MM.1S (cell line): Measurements from ENCODE around the gene PLA2G4B.

Experiments used
- DNase-seq: peaks from one replicate; pipeline ENCODE4 v3.0.0-alpha.2; 2015
- H2AFZ ChIP-seq: fragments of 300-600 bp; sonication (generic); 2 replicates; pipeline ENCODE4 v1.6.0; 2016; ENCODE audit warnings: antibody characterized with exemption, low read length
- H3F3A ChIP-seq: fragments of 300-600 bp; sonication (generic); 2 replicates; pipeline ENCODE4 v1.6.1; 2016; ENCODE audit warnings: mild to moderate bottlenecking, antibody characterized with exemption, low read length, moderate library complexity, mixed read lengths; ENCODE audit not compliant: insufficient read depth
- H3K27ac ChIP-seq: fragments of 300-600 bp; sonication (generic); 2 replicates; pipeline ENCODE4 v1.5.1; 2016; ENCODE audit warnings: mild to moderate bottlenecking, low read length
- H3K27me3 ChIP-seq: fragments of 300-600 bp; sonication (generic); replicated peaks from 2 replicates; pipeline ENCODE4 v1.6.0; 2016; ENCODE audit warnings: low read length; ENCODE audit not compliant: insufficient read depth
- H3K36me3 ChIP-seq: fragments of 300-600 bp; sonication (generic); replicated peaks from 2 replicates; pipeline ENCODE4 v1.6.1; 2016; ENCODE audit warnings: mild to moderate bottlenecking, low read length, mixed read lengths; ENCODE audit not compliant: insufficient read depth
- H3K4me1 ChIP-seq: fragments of 300-600 bp; sonication (generic); 2 replicates; pipeline ENCODE4 v1.6.1; 2016; ENCODE audit warnings: low read length, mixed read lengths
- H3K4me2 ChIP-seq: fragments of 300-600 bp; sonication (generic); 2 replicates; pipeline ENCODE4 v1.6.0; 2016; ENCODE audit warnings: low read depth, low read length
- H3K4me3 ChIP-seq: fragments of 300-600 bp; sonication (generic); 2 replicates; pipeline ENCODE4 v1.5.1; 2016; ENCODE audit warnings: low read length, mixed read lengths
- H3K79me2 ChIP-seq: fragments of 300-600 bp; sonication (generic); 2 replicates; pipeline ENCODE4 v1.6.1; 2016; ENCODE audit warnings: mixed run types, low read length, mixed read lengths
- H3K9ac ChIP-seq: fragments of 300-600 bp; sonication (generic); 2 replicates; pipeline ENCODE4 v1.6.1; 2016; ENCODE audit warnings: low read length, mixed read lengths
- H3K9me2 ChIP-seq: fragments of 300-600 bp; sonication (generic); replicated peaks from 2 replicates; pipeline ENCODE4 v1.6.1; 2016; ENCODE audit warnings: mild to moderate bottlenecking, low read length, mixed read lengths; ENCODE audit not compliant: insufficient read depth
- H3K9me3 ChIP-seq: fragments of 300-600 bp; sonication (generic); replicated peaks from 2 replicates; pipeline ENCODE4 v1.6.1; 2016; ENCODE audit warnings: mild to moderate bottlenecking, low read length, mixed read lengths; ENCODE audit not compliant: insufficient read depth
- H4K20me1 ChIP-seq: fragments of 300-600 bp; sonication (generic); 2 replicates; pipeline ENCODE4 v1.6.1; 2016; ENCODE audit warnings: mild to moderate bottlenecking, low read length, moderate library complexity, mixed read lengths; ENCODE audit not compliant: insufficient read depth
- CTCF ChIP-seq: fragments of 300-600 bp; sonication (generic); IDR thresholded peaks from 2 replicates; pipeline ENCODE4 v1.5.1; 2016; ENCODE audit warnings: antibody characterized with exemption, low read length, mixed read lengths
- EZH2 ChIP-seq: fragments of 300-600 bp; sonication (generic); optimal IDR thresholded peaks from 2 replicates; pipeline ENCODE3; 2017; ENCODE audit warnings: low read depth, mild to moderate bottlenecking, antibody characterized with exemption, low read length, mixed read lengths
- EZH2phosphoT487 ChIP-seq: fragments of 300-600 bp; sonication (generic); IDR thresholded peaks from 2 replicates; pipeline ENCODE4 v1.6.1; 2018; ENCODE audit warnings: antibody characterized with exemption, low read length

The PLA2G4B gene

DNA sequence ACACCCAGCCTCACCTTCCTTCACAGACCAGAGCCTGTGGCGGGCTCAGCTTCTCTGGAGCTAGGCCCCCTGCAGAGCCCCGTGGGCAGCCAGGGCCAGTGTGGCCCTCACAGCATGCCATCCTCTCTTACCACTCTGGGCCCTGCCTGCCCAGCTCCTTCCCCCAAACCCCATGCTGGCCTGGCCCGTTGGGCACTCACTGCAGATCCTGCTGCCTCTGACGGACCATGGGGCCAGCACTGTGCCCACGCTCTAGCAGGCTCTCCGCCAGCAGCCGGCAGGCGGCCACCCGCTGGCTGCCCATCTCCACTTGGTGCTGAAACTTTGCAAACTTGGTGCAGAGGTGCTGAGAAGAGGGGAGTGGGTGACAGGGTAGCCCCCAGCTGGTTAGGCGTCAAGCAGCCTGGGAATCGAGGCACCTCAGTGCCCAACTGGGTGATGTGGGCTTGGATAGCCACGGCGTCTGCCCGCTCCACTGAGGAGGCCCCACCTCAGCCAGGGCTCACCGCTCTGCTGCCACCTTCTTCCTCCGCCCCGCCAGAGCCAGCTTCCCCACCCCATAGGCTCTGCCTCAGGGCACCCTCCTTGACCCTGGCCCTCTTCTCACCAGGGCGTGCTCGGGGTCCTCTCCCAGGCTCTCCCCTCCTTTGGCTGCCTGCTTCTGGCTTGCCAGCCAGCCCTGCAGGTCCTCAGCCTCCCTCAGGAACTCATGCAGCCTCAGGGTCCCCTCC lies 32.7 kb downstream of the PLA2G4B start:
- no peak overlapping the region for H3K4me3 ChIP-seq
- H3K27me3 ChIP-seq, result peaks cover 94% of the 10 kb centered on the region
- H3K36me3 ChIP-seq, result no peaks in the 10 kb centered on the region
- H3K4me1 ChIP-seq, result no peaks in the 10 kb centered on the region
- TF ChIP-seq EZH2 (no peak), CTCF (no peak), EZH2phosphoT487 (no peak)
- H3K9me2 ChIP-seq, result no peaks in the 10 kb centered on the region
- H3K9ac ChIP-seq, result no peak overlapping the region
- H4K20me1 ChIP-seq, result no peaks in the 10 kb centered on the region
- H3K79me2 ChIP-seq, result no peaks in the 10 kb centered on the region
- H2AFZ ChIP-seq, result no peak overlapping the region
- no peak overlapping the region for H3K27ac ChIP-seq
- H3F3A ChIP-seq, result no peaks in the 10 kb centered on the region
- H3K9me3 ChIP-seq, result no peaks in the 10 kb centered on the region
- H3K4me2 ChIP-seq, result no peak overlapping the region
- DNase-seq, result no peak

DNA sequence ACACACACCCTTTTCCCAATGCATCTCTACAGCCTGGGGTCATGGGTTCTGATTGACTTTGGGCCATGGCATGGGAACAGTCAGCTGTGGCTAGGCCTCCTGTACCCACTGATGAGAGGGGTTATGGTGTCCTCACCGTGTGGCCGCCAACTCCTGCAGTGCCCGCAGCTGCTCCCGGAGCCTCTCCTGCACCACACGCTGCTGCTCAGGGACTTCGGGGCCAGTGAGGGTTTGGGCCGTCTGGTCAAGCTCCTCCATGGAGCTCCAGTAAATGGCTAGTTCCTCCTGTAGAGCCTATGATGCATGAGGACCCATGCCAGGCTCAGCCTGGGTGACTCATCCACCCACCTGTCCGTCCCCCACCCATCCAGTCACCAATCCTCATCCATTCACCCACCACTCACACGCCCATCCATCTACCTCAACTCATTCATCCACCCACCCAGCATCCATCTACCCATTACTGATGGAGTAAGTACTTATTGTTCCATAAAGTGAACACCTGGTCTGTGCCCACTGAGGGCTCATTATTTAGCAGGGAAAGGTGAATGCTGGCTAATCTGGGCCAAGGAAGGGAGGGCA lies 33.6 kb downstream of the PLA2G4B start:
- H3K4me2 ChIP-seq, result no peak overlapping the region
- no peak overlapping the region for H3K9ac ChIP-seq
- H3K4me1 ChIP-seq, result no peaks in the 10 kb centered on the region
- no peak for DNase-seq
- no peaks in the 10 kb centered on the region for H3F3A ChIP-seq
- no peaks in the 10 kb centered on the region for H4K20me1 ChIP-seq
- no peak overlapping the region for H2AFZ ChIP-seq
- no peaks in the 10 kb centered on the region for H3K79me2 ChIP-seq
- TF ChIP-seq EZH2, result no peak
- H3K36me3 ChIP-seq, result no peaks in the 10 kb centered on the region
- no peak overlapping the region for H3K27ac ChIP-seq
- no peak overlapping the region for H3K4me3 ChIP-seq
- H3K9me3 ChIP-seq, result no peaks in the 10 kb centered on the region
- H3K27me3 ChIP-seq, result peaks cover 90% of the 10 kb centered on the region
- no peaks in the 10 kb centered on the region for H3K9me2 ChIP-seq

GRCh38 chr15:41873711-41874110 lies 35.1 kb downstream of the PLA2G4B start:
- H2AFZ ChIP-seq, result no peak overlapping the region
- DNase-seq, result no peak
- H3K9me3 ChIP-seq, result no peaks in the 10 kb centered on the region
- TF ChIP-seq CTCF (no peak), EZH2phosphoT487 (no peak), EZH2 (no peak)
- H3K79me2 ChIP-seq, result no peaks in the 10 kb centered on the region
- no peak overlapping the region for H3K4me2 ChIP-seq
- no peak overlapping the region for H3K4me3 ChIP-seq
- no peak overlapping the region for H3K9ac ChIP-seq
- no peaks in the 10 kb centered on the region for H3K9me2 ChIP-seq
- H4K20me1 ChIP-seq, result no peaks in the 10 kb centered on the region
- H3K36me3 ChIP-seq, result no peaks in the 10 kb centered on the region
- H3K27ac ChIP-seq, result no peak overlapping the region
- peaks cover 77% of the 10 kb centered on the region for H3K27me3 ChIP-seq
- no peaks in the 10 kb centered on the region for H3K4me1 ChIP-seq
- H3F3A ChIP-seq, result no peaks in the 10 kb centered on the region

GRCh38 chr15:41874736-41875135 lies 36.1 kb downstream of the PLA2G4B start:
- Histone ChIP-seq H3K9me2 (no peaks in the 10 kb centered on the region), H3K9me3 (no peaks in the 10 kb centered on the region)
- TF ChIP-seq EZH2 (no peak), CTCF (no peak), EZH2phosphoT487 (no peak)

More at GRCh38 chr15:41874736-41875135, 36.1 kb downstream of the PLA2G4B start:
- H3K79me2 ChIP-seq, result no peaks in the 10 kb centered on the region
- H3K9ac ChIP-seq, result no peak overlapping the region
- H4K20me1 ChIP-seq, result no peaks in the 10 kb centered on the region
- H3K4me2 ChIP-seq, result no peak overlapping the region
- no peaks in the 10 kb centered on the region for H3K4me1 ChIP-seq
- peaks cover 66% of the 10 kb centered on the region for H3K27me3 ChIP-seq
- no peaks in the 10 kb centered on the region for H3K36me3 ChIP-seq
- H3K4me3 ChIP-seq, result no peak overlapping the region
- no peaks in the 10 kb centered on the region for H3F3A ChIP-seq
- no peak overlapping the region for H3K27ac ChIP-seq
- H2AFZ ChIP-seq, result no peak overlapping the region
- no peak for DNase-seq
